PC-3 (cell line): ENCODE data around the gene YY1. TPM values are rescaled to one million over a fixed set of nuclear protein-coding genes. Genes with fewer than 3 reads are reported as not detected.
A peak's percentile ranks its signal among the peaks of the same experiment; 100 is the strongest.

Experiments
- ATAC-seq: fragments of 200-7000 bp; cut with Tn5 transposase; 2 replicates; pipeline ENCODE4 v1.9.1; 2020; ENCODE audit warnings: mild to moderate bottlenecking, moderate library complexity
- BruUV-seq: library from RNA; stranded (reverse); fragments of 400-500 nt; replicated peaks from 2 replicates; lab custom pipeline; 2021; lab: Mats Ljungman, UMichigan
- CTCF ChIA-PET: fragments of 300-600 bp; sonication (Branson Sonifier 250); formaldehyde crosslinking; loops from one replicate; lab custom pipeline; 2022; ENCODE audit warnings: antibody characterized with exemption; lab: Charles Lee
- POLR2A ChIA-PET: fragments of 300-600 bp; sonication (Branson Sonifier 250); formaldehyde crosslinking; loops from one replicate; lab custom pipeline; 2022; ENCODE audit warnings: antibody characterized with exemption; ENCODE audit not compliant: unreplicated experiment; lab: Charles Lee
- DNase-seq: peaks from one replicate; pipeline ENCODE4 v3.0.0-alpha.2; 2015
- H2AFZ ChIP-seq: fragments of 300-600 bp; sonication (generic); 2 replicates; pipeline ENCODE4 v1.6.0; 2016; ENCODE audit warnings: antibody characterized with exemption, low read length
- H3F3A ChIP-seq: fragments of 300-600 bp; sonication (generic); one replicate; pipeline ENCODE4 v1.6.0; 2017; ENCODE audit warnings: antibody characterized with exemption, low read length, control low read depth, mild to moderate bottlenecking; ENCODE audit not compliant: unreplicated experiment
- H3K27ac ChIP-seq: fragments of 300-600 bp; sonication (generic); 2 replicates; pipeline ENCODE4 v1.5.1; 2016; ENCODE audit warnings: mild to moderate bottlenecking, low read length
- H3K27me3 ChIP-seq: fragments of 300-600 bp; sonication (generic); 2 replicates; pipeline ENCODE4 v1.6.1; 2016; ENCODE audit warnings: low read length, mixed read lengths
- H3K36me3 ChIP-seq: fragments of 300-600 bp; sonication (generic); 2 replicates; pipeline ENCODE4 v1.6.1; 2016; ENCODE audit warnings: low read depth, mixed run types, low read length, mixed read lengths
- H3K4me1 ChIP-seq: fragments of 300-600 bp; sonication (generic); 2 replicates; pipeline ENCODE4 v1.5.1; 2016; ENCODE audit warnings: low read length; ENCODE audit not compliant: insufficient read depth
- H3K4me2 ChIP-seq: fragments of 300-600 bp; sonication (generic); 2 replicates; pipeline ENCODE4 v1.6.0; 2016; ENCODE audit warnings: low read length
- H3K4me3 ChIP-seq: fragments of 300-600 bp; sonication (generic); 2 replicates; pipeline ENCODE4 v1.5.1; 2016; ENCODE audit warnings: mild to moderate bottlenecking, low read length, mixed read lengths
- H3K79me2 ChIP-seq: fragments of 300-600 bp; sonication (generic); 2 replicates; pipeline ENCODE4 v1.6.1; 2017; ENCODE audit warnings: low read length, mixed read lengths
- H3K9ac ChIP-seq: fragments of 300-600 bp; sonication (generic); 2 replicates; pipeline ENCODE4 v1.6.0; 2016; ENCODE audit warnings: mild to moderate bottlenecking, low read length
- H3K9me2 ChIP-seq: fragments of 300-600 bp; sonication (generic); replicated peaks from 2 replicates; pipeline ENCODE4 v1.6.1; 2016; ENCODE audit warnings: mixed run types, low read length, mixed read lengths
- H3K9me3 ChIP-seq: fragments of 300-600 bp; sonication (generic); 2 replicates; pipeline ENCODE4 v1.6.1; 2016; ENCODE audit warnings: low read length, mixed read lengths
- H4K20me1 ChIP-seq: fragments of 300-600 bp; sonication (generic); 2 replicates; pipeline ENCODE4 v1.6.1; 2016; ENCODE audit warnings: low read length, mixed read lengths
- EZH2 ChIP-seq: fragments of 300-600 bp; sonication (generic); IDR thresholded peaks from one replicate; pipeline ENCODE4 v1.6.1; 2017; ENCODE audit warnings: antibody characterized with exemption, mild to moderate bottlenecking, low read length; ENCODE audit not compliant: unreplicated experiment
- EZH2phosphoT487 ChIP-seq: fragments of 300-600 bp; sonication (generic); IDR thresholded peaks from 2 replicates; pipeline ENCODE4 v1.6.1; 2018; ENCODE audit warnings: mild to moderate bottlenecking, antibody characterized with exemption, low read length, borderline replicate concordance
- intact Hi-C: fragments of 100-400 bp; cut with micrococcal nuclease; formaldehyde crosslinking; loops from 2 replicates; pipeline ENCODE4 v1.9.0; 2023
- total RNA-seq: library from RNA; depleted of rRNA; stranded (reverse); fragments of >200 nt; gene quantifications from 2 replicates; pipeline ENCODE4 v1.2.3, GENCODE V29; 2014
- TF ChIP-seq, protein P1 (sequence below): fragments of 300-600 bp; sonication (generic); conservative IDR thresholded peaks from 2 replicates; pipeline ENCODE4 v1.5.1; 2017; ENCODE audit warnings: antibody characterized with exemption, low read depth, mild to moderate bottlenecking, low read length

Gene YY1
- total RNA-seq, 1 experiment from 2014 or later: 64.1 TPM

DNA sequence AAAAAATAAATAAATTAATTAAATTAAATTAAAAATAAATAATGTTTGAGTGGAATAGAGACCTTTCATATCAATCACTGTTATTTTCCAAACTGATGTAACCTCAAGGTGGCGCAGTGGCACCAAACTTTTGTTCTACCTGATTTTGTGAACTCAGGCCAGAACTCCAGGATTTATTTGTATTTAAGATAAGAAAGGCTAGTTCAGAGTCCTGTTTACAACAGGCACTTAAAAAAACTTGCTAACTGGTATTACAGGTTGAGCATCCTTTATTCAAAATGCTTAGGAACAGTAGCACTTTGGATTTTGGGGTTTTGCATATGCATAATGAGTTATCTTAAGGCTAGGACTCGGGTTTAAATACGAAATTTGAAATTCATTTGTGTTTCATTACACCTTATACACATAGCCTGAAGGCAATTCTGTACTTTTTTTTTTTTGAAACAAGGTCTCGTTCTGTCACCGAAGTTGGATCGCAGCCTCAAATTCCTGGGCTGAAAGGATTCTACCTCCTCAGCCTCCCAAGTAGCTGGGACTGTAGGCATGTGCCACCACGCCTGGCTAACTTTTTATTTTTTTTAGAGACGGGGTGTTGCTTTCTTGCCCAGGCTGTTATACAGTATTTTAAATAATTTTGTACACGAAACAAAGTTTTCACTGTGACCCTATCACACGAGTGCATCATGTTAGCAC, 32.4 kb downstream of the YY1 start:
- no peak overlapping the region for H3K4me3 ChIP-seq

DNA sequence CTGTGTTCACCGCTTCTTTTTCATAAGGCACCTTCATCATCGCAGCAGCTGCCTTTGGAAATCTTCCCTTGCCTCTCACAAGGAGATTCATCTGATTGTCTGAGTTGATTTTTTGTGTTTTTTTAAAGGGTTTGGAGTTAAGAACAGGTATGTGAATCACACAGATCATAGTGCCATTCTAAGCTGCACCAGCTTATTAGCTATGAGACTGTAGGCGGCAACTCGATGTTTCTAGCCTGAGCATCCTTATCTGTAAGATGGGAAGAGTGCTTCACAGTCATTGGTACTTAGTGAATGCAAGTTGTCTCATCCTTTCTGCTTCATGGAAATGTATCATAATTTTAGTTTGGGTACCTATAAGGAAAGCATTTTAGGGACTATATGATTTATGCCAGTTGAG, 35.3 kb downstream of the YY1 start:
- Histone ChIP-seq H3K36me3 (peaks cover 30% of the 10 kb centered on the region; the same call in 1 of the 2 replicates), H3K9ac (no peak overlapping the region), H2AFZ (no peak overlapping the region), H3K9me3 (no peaks in the 10 kb centered on the region), H3F3A (peaks cover 3% of the 10 kb centered on the region), H3K4me2 (no peak overlapping the region), H3K4me1 (no peaks in the 10 kb centered on the region), H3K4me3 (no peak overlapping the region), H4K20me1 (peaks cover 39% of the 10 kb centered on the region), H3K79me2 (peaks cover 94% of the 10 kb centered on the region), H3K9me2 (no peaks in the 10 kb centered on the region), H3K27me3 (no peaks in the 10 kb centered on the region), H3K27ac (no peak overlapping the region)
- POLR2A ChIA-PET: no interaction called here
- no peak for DNase-seq
- CTCF ChIA-PET: no interaction called here
- ATAC-seq: no peak
- intact Hi-C loops: loop anchor here (1.0 kb wide), 1 partner anchor 102 kb away; the partner anchor contains the start of gene WDR25
- TF ChIP-seq EZH2phosphoT487 (no peak), EZH2 (no peak)
- TF ChIP-seq, protein P1, sequence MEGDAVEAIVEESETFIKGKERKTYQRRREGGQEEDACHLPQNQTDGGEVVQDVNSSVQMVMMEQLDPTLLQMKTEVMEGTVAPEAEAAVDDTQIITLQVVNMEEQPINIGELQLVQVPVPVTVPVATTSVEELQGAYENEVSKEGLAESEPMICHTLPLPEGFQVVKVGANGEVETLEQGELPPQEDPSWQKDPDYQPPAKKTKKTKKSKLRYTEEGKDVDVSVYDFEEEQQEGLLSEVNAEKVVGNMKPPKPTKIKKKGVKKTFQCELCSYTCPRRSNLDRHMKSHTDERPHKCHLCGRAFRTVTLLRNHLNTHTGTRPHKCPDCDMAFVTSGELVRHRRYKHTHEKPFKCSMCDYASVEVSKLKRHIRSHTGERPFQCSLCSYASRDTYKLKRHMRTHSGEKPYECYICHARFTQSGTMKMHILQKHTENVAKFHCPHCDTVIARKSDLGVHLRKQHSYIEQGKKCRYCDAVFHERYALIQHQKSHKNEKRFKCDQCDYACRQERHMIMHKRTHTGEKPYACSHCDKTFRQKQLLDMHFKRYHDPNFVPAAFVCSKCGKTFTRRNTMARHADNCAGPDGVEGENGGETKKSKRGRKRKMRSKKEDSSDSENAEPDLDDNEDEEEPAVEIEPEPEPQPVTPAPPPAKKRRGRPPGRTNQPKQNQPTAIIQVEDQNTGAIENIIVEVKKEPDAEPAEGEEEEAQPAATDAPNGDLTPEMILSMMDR: no peak
- BruUV-seq: no TSS peak

More for the DNA sequence above, 32.4 kb downstream of the YY1 start:
- Histone ChIP-seq H3K4me1 (no peaks in the 10 kb centered on the region), H3K9me2 (no peaks in the 10 kb centered on the region), H3K9me3 (no peaks in the 10 kb centered on the region), H3K79me2 (peaks cover 94% of the 10 kb centered on the region), H3K27me3 (no peaks in the 10 kb centered on the region), H3K9ac (no peak overlapping the region), H4K20me1 (peaks cover 54% of the 10 kb centered on the region), H2AFZ (no peak overlapping the region), H3K4me2 (no peak overlapping the region), H3F3A (peaks cover 3% of the 10 kb centered on the region), H3K27ac (no peak overlapping the region), H3K36me3 (peaks cover 28% of the 10 kb centered on the region; the same call in 1 of the 2 replicates)
- DNase-seq (peak; percentile 70), ATAC-seq (peak; percentile 62; the same call in 1 of the 2 replicates)
- CTCF ChIA-PET: no interaction called here
- TF ChIP-seq EZH2: no peak
- TF ChIP-seq, protein P1: peak; percentile 64
- TF ChIP-seq EZH2phosphoT487: no peak
- intact Hi-C loops: no loop called here
- no TSS peak for BruUV-seq
- POLR2A ChIA-PET: no interaction called here

DNA sequence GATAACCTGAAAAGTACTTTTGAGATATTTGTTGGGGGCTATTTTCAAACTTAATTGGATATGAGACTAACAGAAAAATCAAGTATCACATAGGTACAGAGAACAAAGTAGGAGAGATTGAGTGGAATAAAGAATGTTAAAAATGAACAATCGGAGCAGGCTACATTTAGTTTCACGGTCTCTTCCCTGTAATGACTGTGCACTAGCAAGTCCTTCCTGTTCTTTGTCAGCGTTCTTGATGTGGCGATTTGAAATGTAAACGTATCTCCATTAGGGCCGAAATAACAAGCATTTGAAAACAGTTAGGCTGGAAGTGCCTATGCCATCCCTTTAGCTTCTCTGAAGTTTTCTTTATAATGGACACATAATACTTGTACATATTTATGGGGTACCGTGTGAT, 36.3 kb downstream of the YY1 start:
- Histone ChIP-seq H3K4me1 (no peaks in the 10 kb centered on the region), H3K4me3 (no peak overlapping the region), H3K4me2 (no peak overlapping the region), H3K9ac (no peak overlapping the region), H3K9me2 (no peaks in the 10 kb centered on the region), H3K27ac (no peak overlapping the region), H2AFZ (no peak overlapping the region), H4K20me1 (peaks cover 41% of the 10 kb centered on the region; the same call in 1 of the 2 replicates), H3K36me3 (peaks cover 30% of the 10 kb centered on the region; the same call in 1 of the 2 replicates), H3K9me3 (no peaks in the 10 kb centered on the region), H3F3A (peaks cover 3% of the 10 kb centered on the region), H3K27me3 (no peaks in the 10 kb centered on the region), H3K79me2 (peaks cover 97% of the 10 kb centered on the region)
- no TSS peak for BruUV-seq
- ATAC-seq (no peak), DNase-seq (no peak)
- TF ChIP-seq EZH2phosphoT487 (no peak), EZH2 (no peak)
- TF ChIP-seq, protein P1: no peak
- POLR2A ChIA-PET: no interaction called here
- CTCF ChIA-PET: no interaction called here
- intact Hi-C loops: no loop called here
